ENCODE data around the gene RAB38. TPM values are rescaled to one million over a fixed set of nuclear protein-coding genes. Genes with fewer than 3 reads are reported as not detected.
A peak's percentile ranks its signal among the peaks of the same experiment; 100 is the strongest.

The RAB38 gene
- total RNA-seq, 1 experiment from 2014 or later: 13.3 TPM

DNA sequence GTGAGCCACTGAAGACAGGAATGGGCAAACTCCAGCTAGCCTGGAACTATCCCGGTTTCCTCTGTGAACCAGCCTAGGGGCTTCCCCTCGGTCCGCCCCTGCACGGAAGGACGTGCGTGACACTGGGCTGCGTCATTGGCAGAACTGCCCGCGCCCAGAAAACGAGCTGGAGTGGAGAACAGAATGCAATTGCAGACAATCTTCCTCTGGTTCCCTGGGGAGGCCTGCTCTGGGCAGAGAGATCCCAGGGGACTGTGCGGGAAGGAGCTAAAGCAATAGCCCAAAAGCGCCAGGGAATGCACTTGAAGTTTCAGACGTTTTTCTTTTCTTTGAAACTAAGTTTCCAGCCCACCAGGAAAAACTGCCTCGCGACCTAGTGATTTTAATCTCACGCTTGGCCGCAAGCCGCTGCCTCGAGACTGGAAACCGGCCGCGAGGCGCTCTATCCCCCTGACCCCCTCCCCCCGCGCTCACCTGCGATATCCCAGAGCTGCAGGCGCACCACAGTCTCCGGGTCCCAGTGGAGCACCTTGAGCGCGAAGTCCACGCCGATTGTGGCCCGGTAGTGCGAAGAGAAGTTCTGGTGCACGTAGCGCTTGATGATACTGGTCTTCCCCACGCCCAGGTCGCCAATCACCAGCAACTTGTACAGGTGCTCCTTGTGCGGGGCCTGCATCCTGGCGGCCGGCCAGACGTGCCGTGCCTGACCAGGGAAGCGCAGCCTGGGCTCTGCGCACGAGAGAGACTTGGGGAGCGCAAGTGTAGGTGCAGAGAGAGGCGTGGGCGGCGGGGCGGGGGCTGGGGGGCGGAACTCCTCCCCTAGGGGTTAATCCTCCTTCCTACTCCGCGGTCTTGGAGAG, at the start of gene RAB38 (continued):
- TF ChIP-seq ZNF423 (CRISPR knock-in tag; IDR thresholded peaks at IDR 0.05) (peak; percentile 8; the same call in 1 of the 2 replicates), NFE2L1 (CRISPR knock-in tag; IDR thresholded peaks at IDR 0.05) (peak; percentile 60; the same call in 1 of the 2 replicates), EMX1 (CRISPR knock-in tag; IDR thresholded peaks at IDR 0.05) (no peak)
- TF ChIP-seq, protein P1, sequence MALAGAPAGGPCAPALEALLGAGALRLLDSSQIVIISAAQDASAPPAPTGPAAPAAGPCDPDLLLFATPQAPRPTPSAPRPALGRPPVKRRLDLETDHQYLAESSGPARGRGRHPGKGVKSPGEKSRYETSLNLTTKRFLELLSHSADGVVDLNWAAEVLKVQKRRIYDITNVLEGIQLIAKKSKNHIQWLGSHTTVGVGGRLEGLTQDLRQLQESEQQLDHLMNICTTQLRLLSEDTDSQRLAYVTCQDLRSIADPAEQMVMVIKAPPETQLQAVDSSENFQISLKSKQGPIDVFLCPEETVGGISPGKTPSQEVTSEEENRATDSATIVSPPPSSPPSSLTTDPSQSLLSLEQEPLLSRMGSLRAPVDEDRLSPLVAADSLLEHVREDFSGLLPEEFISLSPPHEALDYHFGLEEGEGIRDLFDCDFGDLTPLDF (CRISPR knock-in tag; IDR thresholded peaks at IDR 0.05): 0 out of 2 replicates have a peak, but pooled peaks have one; percentile 30
- TF ChIP-seq, protein P2, sequence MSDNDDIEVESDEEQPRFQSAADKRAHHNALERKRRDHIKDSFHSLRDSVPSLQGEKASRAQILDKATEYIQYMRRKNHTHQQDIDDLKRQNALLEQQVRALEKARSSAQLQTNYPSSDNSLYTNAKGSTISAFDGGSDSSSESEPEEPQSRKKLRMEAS (CRISPR knock-in tag; IDR thresholded peaks at IDR 0.05): peak; percentile 93
- TF ChIP-seq, protein P3, sequence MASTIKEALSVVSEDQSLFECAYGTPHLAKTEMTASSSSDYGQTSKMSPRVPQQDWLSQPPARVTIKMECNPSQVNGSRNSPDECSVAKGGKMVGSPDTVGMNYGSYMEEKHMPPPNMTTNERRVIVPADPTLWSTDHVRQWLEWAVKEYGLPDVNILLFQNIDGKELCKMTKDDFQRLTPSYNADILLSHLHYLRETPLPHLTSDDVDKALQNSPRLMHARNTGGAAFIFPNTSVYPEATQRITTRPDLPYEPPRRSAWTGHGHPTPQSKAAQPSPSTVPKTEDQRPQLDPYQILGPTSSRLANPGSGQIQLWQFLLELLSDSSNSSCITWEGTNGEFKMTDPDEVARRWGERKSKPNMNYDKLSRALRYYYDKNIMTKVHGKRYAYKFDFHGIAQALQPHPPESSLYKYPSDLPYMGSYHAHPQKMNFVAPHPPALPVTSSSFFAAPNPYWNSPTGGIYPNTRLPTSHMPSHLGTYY (CRISPR knock-in tag; IDR thresholded peaks at IDR 0.05): no peak
- TF ChIP-seq, protein P4, sequence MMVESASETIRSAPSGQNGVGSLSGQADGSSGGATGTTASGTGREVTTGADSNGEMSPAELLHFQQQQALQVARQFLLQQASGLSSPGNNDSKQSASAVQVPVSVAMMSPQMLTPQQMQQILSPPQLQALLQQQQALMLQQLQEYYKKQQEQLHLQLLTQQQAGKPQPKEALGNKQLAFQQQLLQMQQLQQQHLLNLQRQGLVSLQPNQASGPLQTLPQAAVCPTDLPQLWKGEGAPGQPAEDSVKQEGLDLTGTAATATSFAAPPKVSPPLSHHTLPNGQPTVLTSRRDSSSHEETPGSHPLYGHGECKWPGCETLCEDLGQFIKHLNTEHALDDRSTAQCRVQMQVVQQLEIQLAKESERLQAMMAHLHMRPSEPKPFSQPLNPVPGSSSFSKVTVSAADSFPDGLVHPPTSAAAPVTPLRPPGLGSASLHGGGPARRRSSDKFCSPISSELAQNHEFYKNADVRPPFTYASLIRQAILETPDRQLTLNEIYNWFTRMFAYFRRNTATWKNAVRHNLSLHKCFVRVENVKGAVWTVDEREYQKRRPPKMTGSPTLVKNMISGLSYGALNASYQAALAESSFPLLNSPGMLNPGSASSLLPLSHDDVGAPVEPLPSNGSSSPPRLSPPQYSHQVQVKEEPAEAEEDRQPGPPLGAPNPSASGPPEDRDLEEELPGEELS (CRISPR knock-in tag; IDR thresholded peaks at IDR 0.05): peak; percentile 70; the same call in 1 of the 2 replicates
- TF ChIP-seq, protein P5, sequence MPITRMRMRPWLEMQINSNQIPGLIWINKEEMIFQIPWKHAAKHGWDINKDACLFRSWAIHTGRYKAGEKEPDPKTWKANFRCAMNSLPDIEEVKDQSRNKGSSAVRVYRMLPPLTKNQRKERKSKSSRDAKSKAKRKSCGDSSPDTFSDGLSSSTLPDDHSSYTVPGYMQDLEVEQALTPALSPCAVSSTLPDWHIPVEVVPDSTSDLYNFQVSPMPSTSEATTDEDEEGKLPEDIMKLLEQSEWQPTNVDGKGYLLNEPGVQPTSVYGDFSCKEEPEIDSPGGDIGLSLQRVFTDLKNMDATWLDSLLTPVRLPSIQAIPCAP (CRISPR knock-in tag; IDR thresholded peaks at IDR 0.05): peak; percentile 17; the same call in 1 of the 2 replicates

DNA sequence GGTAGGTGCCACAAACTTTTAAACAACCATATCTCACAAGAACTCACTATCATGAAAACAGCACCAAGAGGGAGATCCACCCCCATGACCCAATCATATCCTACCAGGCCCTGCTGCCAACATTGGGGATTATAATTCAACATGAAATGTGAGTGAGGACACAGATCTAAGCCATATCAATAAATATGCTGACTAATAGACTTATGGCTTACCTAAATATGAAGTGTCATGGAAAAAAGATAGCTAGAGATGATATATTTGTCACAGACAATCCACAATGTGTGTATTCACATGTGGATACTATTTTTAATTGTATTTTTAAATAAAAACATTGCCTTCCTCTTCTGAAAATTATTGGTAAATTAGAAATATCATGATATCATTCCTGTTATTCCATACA, 38.2 kb upstream of the RAB38 start:
- Mint-ChIP-seq H3K4me3 (no peak overlapping the region), H3K27ac (no peak overlapping the region), H3K27me3 (ENCODE audit: low read depth) (no peaks in the 10 kb centered on the region; the same call in 1 of the 2 replicates), H3K9me3 (peaks cover 14% of the 10 kb centered on the region), H3K4me1 (peaks cover 16% of the 10 kb centered on the region), H3K36me3 (peaks cover 5% of the 10 kb centered on the region)
- POLR2A ChIA-PET: no interaction called here
- ATAC-seq (no peak), DNase-seq (ENCODE audit: low spot score) (no peak)
- CTCF ChIA-PET: no interaction called here
- TF ChIP-seq ZNF121 (CRISPR knock-in tag; IDR thresholded peaks at IDR 0.05) (no peak), NFYB (CRISPR knock-in tag; conservative IDR thresholded peaks at IDR 0.05; ENCODE audit: low read depth) (no peak), PRRX2 (CRISPR knock-in tag; IDR thresholded peaks at IDR 0.05) (no peak), TEAD4 (CRISPR knock-in tag; IDR thresholded peaks at IDR 0.05) (no peak)
- TF ChIP-seq, protein P6, sequence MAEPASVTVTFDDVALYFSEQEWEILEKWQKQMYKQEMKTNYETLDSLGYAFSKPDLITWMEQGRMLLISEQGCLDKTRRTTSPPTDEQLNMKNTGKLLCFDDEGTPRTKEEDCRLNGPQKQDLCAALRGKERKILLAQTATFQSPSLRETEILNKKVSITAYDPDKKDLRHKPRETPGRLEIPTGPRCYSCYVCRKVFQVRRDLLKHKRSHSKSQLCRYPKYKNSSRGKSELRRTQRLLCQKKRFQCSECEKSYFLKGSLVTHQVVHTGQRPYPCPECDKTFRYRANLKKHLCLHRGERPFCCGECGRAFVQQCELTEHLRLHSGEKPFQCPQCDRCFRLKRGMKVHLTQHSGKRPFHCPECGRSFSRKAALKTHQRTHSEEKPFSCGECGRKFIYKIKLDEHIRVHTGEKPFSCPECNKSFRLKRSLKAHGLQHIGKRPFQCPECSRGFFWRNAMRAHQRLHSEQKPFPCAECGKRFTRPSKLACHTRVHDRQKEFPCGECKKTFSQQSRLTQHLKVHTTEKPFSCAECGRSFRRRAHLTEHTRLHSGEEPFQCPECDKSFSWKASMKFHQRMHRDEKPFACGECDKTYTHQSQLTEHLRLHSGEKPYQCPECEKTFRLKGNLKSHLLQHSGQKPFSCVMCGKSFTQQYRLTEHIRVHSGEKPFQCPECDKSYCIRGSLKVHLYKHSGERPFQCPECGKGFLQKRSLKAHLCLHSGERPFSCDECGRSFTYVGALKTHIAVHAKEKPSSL (CRISPR knock-in tag; conservative IDR thresholded peaks at IDR 0.05): no peak
- TF ChIP-seq, protein P7, sequence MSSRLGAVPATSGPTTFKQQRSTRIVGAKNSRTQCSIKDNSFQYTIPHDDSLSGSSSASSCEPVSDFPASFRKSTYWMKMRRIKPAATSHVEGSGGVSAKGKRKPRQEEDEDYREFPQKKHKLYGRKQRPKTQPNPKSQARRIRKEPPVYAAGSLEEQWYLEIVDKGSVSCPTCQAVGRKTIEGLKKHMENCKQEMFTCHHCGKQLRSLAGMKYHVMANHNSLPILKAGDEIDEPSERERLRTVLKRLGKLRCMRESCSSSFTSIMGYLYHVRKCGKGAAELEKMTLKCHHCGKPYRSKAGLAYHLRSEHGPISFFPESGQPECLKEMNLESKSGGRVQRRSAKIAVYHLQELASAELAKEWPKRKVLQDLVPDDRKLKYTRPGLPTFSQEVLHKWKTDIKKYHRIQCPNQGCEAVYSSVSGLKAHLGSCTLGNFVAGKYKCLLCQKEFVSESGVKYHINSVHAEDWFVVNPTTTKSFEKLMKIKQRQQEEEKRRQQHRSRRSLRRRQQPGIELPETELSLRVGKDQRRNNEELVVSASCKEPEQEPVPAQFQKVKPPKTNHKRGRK (CRISPR knock-in tag; IDR thresholded peaks at IDR 0.05; ENCODE audit: borderline replicate concordance): no peak
- TF ChIP-seq, protein P8, sequence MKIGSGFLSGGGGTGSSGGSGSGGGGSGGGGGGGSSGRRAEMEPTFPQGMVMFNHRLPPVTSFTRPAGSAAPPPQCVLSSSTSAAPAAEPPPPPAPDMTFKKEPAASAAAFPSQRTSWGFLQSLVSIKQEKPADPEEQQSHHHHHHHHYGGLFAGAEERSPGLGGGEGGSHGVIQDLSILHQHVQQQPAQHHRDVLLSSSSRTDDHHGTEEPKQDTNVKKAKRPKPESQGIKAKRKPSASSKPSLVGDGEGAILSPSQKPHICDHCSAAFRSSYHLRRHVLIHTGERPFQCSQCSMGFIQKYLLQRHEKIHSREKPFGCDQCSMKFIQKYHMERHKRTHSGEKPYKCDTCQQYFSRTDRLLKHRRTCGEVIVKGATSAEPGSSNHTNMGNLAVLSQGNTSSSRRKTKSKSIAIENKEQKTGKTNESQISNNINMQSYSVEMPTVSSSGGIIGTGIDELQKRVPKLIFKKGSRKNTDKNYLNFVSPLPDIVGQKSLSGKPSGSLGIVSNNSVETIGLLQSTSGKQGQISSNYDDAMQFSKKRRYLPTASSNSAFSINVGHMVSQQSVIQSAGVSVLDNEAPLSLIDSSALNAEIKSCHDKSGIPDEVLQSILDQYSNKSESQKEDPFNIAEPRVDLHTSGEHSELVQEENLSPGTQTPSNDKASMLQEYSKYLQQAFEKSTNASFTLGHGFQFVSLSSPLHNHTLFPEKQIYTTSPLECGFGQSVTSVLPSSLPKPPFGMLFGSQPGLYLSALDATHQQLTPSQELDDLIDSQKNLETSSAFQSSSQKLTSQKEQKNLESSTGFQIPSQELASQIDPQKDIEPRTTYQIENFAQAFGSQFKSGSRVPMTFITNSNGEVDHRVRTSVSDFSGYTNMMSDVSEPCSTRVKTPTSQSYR (CRISPR knock-in tag; IDR thresholded peaks at IDR 0.05): no peak

Data from WTC11 (cell line).